ENCODE data around the gene TRIM61.

- TF ChIP-seq, protein P1, sequence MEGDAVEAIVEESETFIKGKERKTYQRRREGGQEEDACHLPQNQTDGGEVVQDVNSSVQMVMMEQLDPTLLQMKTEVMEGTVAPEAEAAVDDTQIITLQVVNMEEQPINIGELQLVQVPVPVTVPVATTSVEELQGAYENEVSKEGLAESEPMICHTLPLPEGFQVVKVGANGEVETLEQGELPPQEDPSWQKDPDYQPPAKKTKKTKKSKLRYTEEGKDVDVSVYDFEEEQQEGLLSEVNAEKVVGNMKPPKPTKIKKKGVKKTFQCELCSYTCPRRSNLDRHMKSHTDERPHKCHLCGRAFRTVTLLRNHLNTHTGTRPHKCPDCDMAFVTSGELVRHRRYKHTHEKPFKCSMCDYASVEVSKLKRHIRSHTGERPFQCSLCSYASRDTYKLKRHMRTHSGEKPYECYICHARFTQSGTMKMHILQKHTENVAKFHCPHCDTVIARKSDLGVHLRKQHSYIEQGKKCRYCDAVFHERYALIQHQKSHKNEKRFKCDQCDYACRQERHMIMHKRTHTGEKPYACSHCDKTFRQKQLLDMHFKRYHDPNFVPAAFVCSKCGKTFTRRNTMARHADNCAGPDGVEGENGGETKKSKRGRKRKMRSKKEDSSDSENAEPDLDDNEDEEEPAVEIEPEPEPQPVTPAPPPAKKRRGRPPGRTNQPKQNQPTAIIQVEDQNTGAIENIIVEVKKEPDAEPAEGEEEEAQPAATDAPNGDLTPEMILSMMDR (conservative IDR thresholded peaks at IDR 0.05; ENCODE audit: low read length), result no peak
- TF ChIP-seq EZH2phosphoT487 (IDR thresholded peaks at IDR 0.05; ENCODE audit: borderline replicate concordance), result no peak
Observed at GRCh38 chr4:164952551-164952950, 24.9 kb downstream of the TRIM61 start.

Data from Loucy (cell line).